HUES48 (cell line): Measurements from ENCODE around the gene TTF2.

Source experiments
- H3K27ac ChIP-seq: one replicate; pipeline ENCODE4 v1.7.0; 2013; ENCODE audit warnings: low read depth, low read length, inconsistent platforms
- H3K27me3 ChIP-seq: 2 replicates; pipeline ENCODE4 v1.6.1; 2013; ENCODE audit warnings: mild to moderate bottlenecking, low read length; ENCODE audit not compliant: control insufficient read depth, insufficient read depth
- H3K36me3 ChIP-seq: 2 replicates; pipeline ENCODE4 v1.6.1; 2013; ENCODE audit warnings: low read length; ENCODE audit not compliant: control insufficient read depth, insufficient read depth
- H3K4me1 ChIP-seq: 2 replicates; pipeline ENCODE4 v1.6.1; 2013; ENCODE audit warnings: mild to moderate bottlenecking, low read length; ENCODE audit not compliant: control insufficient read depth, insufficient read depth
- H3K4me3 ChIP-seq: 2 replicates; pipeline ENCODE4 v1.5.1; 2013; ENCODE audit warnings: mild to moderate bottlenecking, low read depth, low read length
- H3K9ac ChIP-seq: 2 replicates; pipeline ENCODE4 v1.6.1; 2013; ENCODE audit warnings: mild to moderate bottlenecking, low read depth, low read length, moderate library complexity
- H3K9me3 ChIP-seq: 2 replicates; pipeline ENCODE4 v1.6.1; 2013; ENCODE audit warnings: low read length; ENCODE audit not compliant: control insufficient read depth, insufficient read depth

The TTF2 gene

GRCh38 chr1:117059678-117060440 is at the start of gene TTF2:
Gene TTF2 (plus strand): TSS chr1:117060326. CDS start chr1:117060347, 21 bp downstream.
- Histone ChIP-seq H3K4me3 (peak within 1 kb of the TSS; percentile 86), H3K9ac (peak within 1 kb of the TSS; percentile 95), H3K9me3 (no peaks in the 10 kb centered on the region), H3K27me3 (no peaks in the 10 kb centered on the region), H3K27ac (peak within 1 kb of the TSS; percentile 99), H3K4me1 (peaks cover 6% of the 10 kb centered on the region; the same call in 1 of the 2 replicates), H3K36me3 (peaks cover 34% of the 10 kb centered on the region)

- H3K4me3 ChIP-seq, result no peak overlapping the region
- no peaks in the 10 kb centered on the region for H3K27me3 ChIP-seq
- no peaks in the 10 kb centered on the region for H3K36me3 ChIP-seq
- no peaks in the 10 kb centered on the region for H3K9me3 ChIP-seq
- H3K27ac ChIP-seq, result no peak overlapping the region
- H3K9ac ChIP-seq, result no peak overlapping the region
- H3K4me1 ChIP-seq, result peaks cover 13% of the 10 kb centered on the region; the same call in 1 of the 2 replicates
These were observed 48.8 kb upstream of the TTF2 start for GRCh38 chr1:117011334-117011733.

GRCh38 chr1:117013309-117013858 is 46.7 kb upstream of the TTF2 start:
- Histone ChIP-seq H3K4me1 (peaks cover 13% of the 10 kb centered on the region; the same call in 1 of the 2 replicates), H3K9me3 (no peaks in the 10 kb centered on the region), H3K27ac (no peak overlapping the region), H3K9ac (no peak overlapping the region), H3K36me3 (no peaks in the 10 kb centered on the region), H3K4me3 (no peak overlapping the region), H3K27me3 (no peaks in the 10 kb centered on the region)

- no peaks in the 10 kb centered on the region for H3K9me3 ChIP-seq
- peaks cover 13% of the 10 kb centered on the region; the same call in 1 of the 2 replicates for H3K4me1 ChIP-seq
- no peaks in the 10 kb centered on the region for H3K27me3 ChIP-seq
- no peaks in the 10 kb centered on the region for H3K36me3 ChIP-seq
- no peak overlapping the region for H3K9ac ChIP-seq
- H3K27ac ChIP-seq, result no peak overlapping the region
- no peak overlapping the region for H3K4me3 ChIP-seq
These were observed 45.9 kb upstream of the TTF2 start for GRCh38 chr1:117014209-117014608.

GRCh38 chr1:117015724-117016123 is 44.4 kb upstream of the TTF2 start:
- Histone ChIP-seq H3K27ac (no peak overlapping the region), H3K4me1 (peaks cover 9% of the 10 kb centered on the region; the same call in 1 of the 2 replicates), H3K9me3 (no peaks in the 10 kb centered on the region), H3K36me3 (no peaks in the 10 kb centered on the region), H3K27me3 (no peaks in the 10 kb centered on the region), H3K4me3 (no peak overlapping the region), H3K9ac (no peak overlapping the region)

GRCh38 chr1:117017062-117017461 is 43.1 kb upstream of the TTF2 start:
- Histone ChIP-seq H3K4me1 (peaks cover 6% of the 10 kb centered on the region; the same call in 1 of the 2 replicates), H3K36me3 (no peaks in the 10 kb centered on the region), H3K9me3 (no peaks in the 10 kb centered on the region), H3K27ac (no peak overlapping the region), H3K4me3 (no peak overlapping the region), H3K9ac (no peak overlapping the region), H3K27me3 (no peaks in the 10 kb centered on the region)

GRCh38 chr1:117017648-117018047 is 42.5 kb upstream of the TTF2 start:
- Histone ChIP-seq H3K27me3 (no peaks in the 10 kb centered on the region), H3K9ac (no peak overlapping the region), H3K4me1 (peaks cover 6% of the 10 kb centered on the region; the same call in 1 of the 2 replicates), H3K4me3 (no peak overlapping the region), H3K9me3 (no peaks in the 10 kb centered on the region), H3K27ac (no peak overlapping the region), H3K36me3 (no peaks in the 10 kb centered on the region)

GRCh38 chr1:117020526-117021156 is 39.5 kb upstream of the TTF2 start:
- Histone ChIP-seq H3K9me3 (no peaks in the 10 kb centered on the region), H3K4me1 (peaks cover 1% of the 10 kb centered on the region; the same call in 1 of the 2 replicates), H3K27ac (no peak overlapping the region), H3K27me3 (no peaks in the 10 kb centered on the region), H3K36me3 (no peaks in the 10 kb centered on the region), H3K9ac (no peak overlapping the region), H3K4me3 (no peak overlapping the region)

- H3K27ac ChIP-seq, result no peak overlapping the region
- no peaks in the 10 kb centered on the region for H3K27me3 ChIP-seq
- H3K4me3 ChIP-seq, result no peak overlapping the region
- H3K36me3 ChIP-seq, result no peaks in the 10 kb centered on the region
- H3K4me1 ChIP-seq, result no peaks in the 10 kb centered on the region
- no peaks in the 10 kb centered on the region for H3K9me3 ChIP-seq
- no peak overlapping the region for H3K9ac ChIP-seq
These were observed 38.0 kb upstream of the TTF2 start for GRCh38 chr1:117022114-117022513.

- Histone ChIP-seq H3K4me3 (no peak overlapping the region), H3K9ac (no peak overlapping the region), H3K4me1 (no peaks in the 10 kb centered on the region), H3K27ac (no peak overlapping the region), H3K27me3 (no peaks in the 10 kb centered on the region), H3K36me3 (no peaks in the 10 kb centered on the region), H3K9me3 (no peaks in the 10 kb centered on the region)
These were observed 34.6 kb upstream of the TTF2 start for GRCh38 chr1:117025568-117025967.

- Histone ChIP-seq H3K9me3 (no peaks in the 10 kb centered on the region), H3K36me3 (no peaks in the 10 kb centered on the region), H3K9ac (no peak overlapping the region), H3K4me1 (no peaks in the 10 kb centered on the region), H3K4me3 (no peak overlapping the region), H3K27ac (no peak overlapping the region), H3K27me3 (no peaks in the 10 kb centered on the region)
These were observed 33.8 kb upstream of the TTF2 start for GRCh38 chr1:117026361-117026760.
